ENCODE data around the gene TTLL11.
"Not testable (repeated sequence)": the region's sequence is repeated elsewhere in the genome, so short reads cannot be mapped to it uniquely, and the experiment has no call there.

TTLL11 gene

GRCh38 chr9:121815546-121816448 is 277.3 kb downstream of the TTLL11 start:
- DNase-seq (ENCODE audit: low read depth in 3 of 3), result no peak

- DNase-seq (ENCODE audit: low read depth in 3 of 3), result no peak
Measured at GRCh38 chr9:121815084-121815483, 278.0 kb downstream of the TTLL11 start.

GRCh38 chr9:121814594-121814993 is 278.5 kb downstream of the TTLL11 start:
- DNase-seq (ENCODE audit: low read depth in 3 of 3), result no peak

GRCh38 chr9:121813519-121814210 is 279.4 kb downstream of the TTLL11 start:
- no peak for DNase-seq (ENCODE audit: low read depth in 3 of 3)

- DNase-seq (ENCODE audit: low read depth in 3 of 3), result no peak
Measured at GRCh38 chr9:121812159-121812735, 280.9 kb downstream of the TTLL11 start.

GRCh38 chr9:121811751-121812150 is 281.4 kb downstream of the TTLL11 start:
- no peak for DNase-seq (ENCODE audit: low read depth in 3 of 3)

GRCh38 chr9:121811140-121811539 is 282.0 kb downstream of the TTLL11 start:
- no peak for DNase-seq (ENCODE audit: low read depth in 3 of 3)

GRCh38 chr9:121810489-121810888 is 282.6 kb downstream of the TTLL11 start:
- no peak for DNase-seq (ENCODE audit: low read depth in 3 of 3)

GRCh38 chr9:121809356-121810050 is 283.6 kb downstream of the TTLL11 start:
- DNase-seq (ENCODE audit: low read depth in 3 of 3), result no peak

GRCh38 chr9:121808781-121809180 is 284.3 kb downstream of the TTLL11 start:
- no peak for DNase-seq (ENCODE audit: low read depth in 3 of 3)

GRCh38 chr9:121807823-121808278 is 285.3 kb downstream of the TTLL11 start:
- no peak for DNase-seq (ENCODE audit: low read depth in 3 of 3)

GRCh38 chr9:121807069-121807822 is 285.9 kb downstream of the TTLL11 start:
- DNase-seq (ENCODE audit: low read depth in 3 of 3), result no peak

- no peak for DNase-seq (ENCODE audit: low read depth in 3 of 3)
Measured at GRCh38 chr9:121802753-121803152, 290.4 kb downstream of the TTLL11 start.

- DNase-seq (ENCODE audit: low read depth in 3 of 3), result no peak
Measured at GRCh38 chr9:121801579-121801978, 291.5 kb downstream of the TTLL11 start.

- no peak for DNase-seq (ENCODE audit: low read depth in 3 of 3)
Measured at GRCh38 chr9:121800376-121800775, 292.7 kb downstream of the TTLL11 start.

GRCh38 chr9:121798941-121799340 is 294.2 kb downstream of the TTLL11 start:
- no peak for DNase-seq (ENCODE audit: low read depth in 3 of 3)

GRCh38 chr9:121797081-121797480 is 296.0 kb downstream of the TTLL11 start:
- DNase-seq (ENCODE audit: low read depth in 3 of 3), result no peak

- not testable (repeated sequence) for DNase-seq (ENCODE audit: low read depth in 3 of 3)
Measured at GRCh38 chr9:121794334-121794733, 298.8 kb downstream of the TTLL11 start.

GRCh38 chr9:121792476-121792875 is 300.6 kb downstream of the TTLL11 start:
- DNase-seq (ENCODE audit: low read depth in 3 of 3), result not testable (repeated sequence)

GRCh38 chr9:121790841-121791240 is 302.3 kb downstream of the TTLL11 start:
- DNase-seq (ENCODE audit: low read depth in 3 of 3), result no peak
